GM23338 (cell line): Measurements from ENCODE around the gene ANP32D. TPM values are rescaled to one million over a fixed set of nuclear protein-coding genes. Genes with fewer than 3 reads are reported as not detected.
"Not testable (repeated sequence)": the region's sequence is repeated elsewhere in the genome, so short reads cannot be mapped to it uniquely, and the experiment has no call there.

Experiments used
- ATAC-seq: fragments of 200-7000 bp; cut with Tn5 transposase; 3 replicates; pipeline ENCODE4 v1.9.1; 2020
- DNase-seq: peaks from one replicate; pipeline ENCODE4 v3.0.0-alpha.2; 2015; ENCODE audit warnings: low spot score
- H2AFZ ChIP-seq: fragments of 200-600 bp; sonication (generic); 2 replicates; pipeline ENCODE4 v1.8.0; 2016; ENCODE audit warnings: antibody characterized with exemption, mild to moderate bottlenecking, moderate library complexity
- H3F3A ChIP-seq: fragments of 200-600 bp; sonication (generic); replicated peaks from 2 replicates; pipeline ENCODE4 v1.8.0; 2017; ENCODE audit warnings: antibody characterized with exemption, mixed run types, low read depth
- H3K27ac ChIP-seq: fragments of 200-600 bp; sonication (generic); 2 replicates; pipeline ENCODE4 v1.6.1; 2016; ENCODE audit warnings: low read depth
- H3K27me3 ChIP-seq: fragments of 200-600 bp; sonication (generic); 2 replicates; pipeline ENCODE4 v1.8.0; 2016; ENCODE audit warnings: mild to moderate bottlenecking, mixed run types, moderate library complexity; ENCODE audit not compliant: insufficient read depth
- H3K36me3 ChIP-seq: fragments of 200-600 bp; sonication (generic); 2 replicates; pipeline ENCODE4 v1.8.0; 2016; ENCODE audit warnings: mild to moderate bottlenecking; ENCODE audit not compliant: insufficient read depth
- H3K4me1 ChIP-seq: fragments of 200-600 bp; sonication (generic); 2 replicates; pipeline ENCODE4 v1.8.0; 2016; ENCODE audit warnings: mild to moderate bottlenecking, moderate library complexity; ENCODE audit not compliant: insufficient read depth
- H3K4me2 ChIP-seq: fragments of 200-600 bp; sonication (generic); 2 replicates; pipeline ENCODE4 v1.7.1; 2017; ENCODE audit warnings: mixed run types
- H3K4me3 ChIP-seq: fragments of 200-600 bp; sonication (generic); 2 replicates; pipeline ENCODE4 v1.6.1; 2016; ENCODE audit warnings: mixed run types
- H3K79me2 ChIP-seq: fragments of 200-600 bp; sonication (generic); replicated peaks from 2 replicates; pipeline ENCODE4 v1.8.0; 2017; ENCODE audit warnings: mild to moderate bottlenecking; ENCODE audit not compliant: insufficient read depth
- H3K9me2 ChIP-seq: fragments of 200-600 bp; sonication (generic); 2 replicates; pipeline ENCODE4 v1.8.0; 2017; ENCODE audit not compliant: insufficient read depth
- H4K20me1 ChIP-seq: fragments of 200-600 bp; sonication (generic); replicated peaks from 2 replicates; pipeline ENCODE4 v1.8.0; 2017; ENCODE audit warnings: mild to moderate bottlenecking; ENCODE audit not compliant: insufficient read depth
- H3K27ac Mint-ChIP-seq: 2 replicates; pipeline ENCODE4 v1.8.0; 2020; ENCODE audit warnings: inconsistent platforms, mild to moderate bottlenecking, moderate library complexity, mixed read lengths
- H3K27me3 Mint-ChIP-seq: 3 replicates; pipeline ENCODE4 v1.8.0; 2022; ENCODE audit warnings: low read depth, mild to moderate bottlenecking, moderate library complexity, mixed read lengths, inconsistent platforms; ENCODE audit not compliant: insufficient read depth, poor library complexity
- H3K36me3 Mint-ChIP-seq: 3 replicates; pipeline ENCODE4 v1.8.0; 2021; ENCODE audit warnings: low read depth, mild to moderate bottlenecking, inconsistent platforms, moderate library complexity, mixed read lengths
- H3K4me1 Mint-ChIP-seq: 3 replicates; pipeline ENCODE4 v1.8.0; 2020; ENCODE audit warnings: mild to moderate bottlenecking, inconsistent platforms, mixed read lengths
- H3K4me3 Mint-ChIP-seq: 3 replicates; pipeline ENCODE4 v1.8.0; 2021; ENCODE audit warnings: moderate library complexity, mild to moderate bottlenecking, inconsistent platforms, mixed read lengths
- H3K9me3 Mint-ChIP-seq: 3 replicates; pipeline ENCODE4 v1.8.0; 2020; ENCODE audit warnings: moderate library complexity, mild to moderate bottlenecking, inconsistent platforms, mixed read lengths
- EZH2 ChIP-seq: fragments of 200-600 bp; sonication (generic); IDR thresholded peaks from one replicate; pipeline ENCODE4 v1.8.0; 2017; ENCODE audit warnings: antibody characterized with exemption, mild to moderate bottlenecking, low read depth; ENCODE audit not compliant: unreplicated experiment
- STAT1 ChIP-seq: IDR thresholded peaks from one replicate; pipeline ENCODE4 v1.6.1; 2016; ENCODE audit warnings: antibody characterized with exemption; ENCODE audit not compliant: unreplicated experiment
- ZNF114 ChIP-seq: fragments of 250-450 bp; sonication (Bioruptor Pico); IDR thresholded peaks from 2 replicates; pipeline ENCODE4 v1.5.0; 2020; ENCODE audit warnings: mild to moderate bottlenecking, moderate library complexity
- ZNF462 ChIP-seq: fragments of 250-450 bp; sonication (Bioruptor Pico); IDR thresholded peaks from 2 replicates; pipeline ENCODE4 v1.5.0; 2020; ENCODE audit warnings: mild to moderate bottlenecking, moderate library complexity
- polyA plus RNA-seq: library from polyadenylated mRNA; unstranded; fragments of >200 nt; fragmentation: Nextera tagmentation; extraction: Ambion mirVana; gene quantifications from 2 replicates; pipeline ENCODE4 v1.2.1, GENCODE V29; 2016
- total RNA-seq: library from RNA; depleted of rRNA; stranded (reverse); fragments of >200 nt; shearing (Covaris generic); gene quantifications from 2 replicates; pipeline ENCODE4 v1.2.3, GENCODE V29; 2014
- TF ChIP-seq, protein P1 (sequence below), 2 experiments: fragments of 200-600 bp in 1 of 2; sonication (generic) in 1 of 2; conservative IDR thresholded peaks; 2 replicates each; pipeline versions ENCODE4 v1.5.1 to v1.6.1; 2016 to 2017; ENCODE audit warnings: antibody characterized with exemption in 2 of 2, low read depth in 2 of 2, mild to moderate bottlenecking in 2 of 2, moderate library complexity in 1 of 2

ANP32D gene
- total and polyA plus RNA-seq, 2 experiments from 2014 or later = not detected

DNA sequence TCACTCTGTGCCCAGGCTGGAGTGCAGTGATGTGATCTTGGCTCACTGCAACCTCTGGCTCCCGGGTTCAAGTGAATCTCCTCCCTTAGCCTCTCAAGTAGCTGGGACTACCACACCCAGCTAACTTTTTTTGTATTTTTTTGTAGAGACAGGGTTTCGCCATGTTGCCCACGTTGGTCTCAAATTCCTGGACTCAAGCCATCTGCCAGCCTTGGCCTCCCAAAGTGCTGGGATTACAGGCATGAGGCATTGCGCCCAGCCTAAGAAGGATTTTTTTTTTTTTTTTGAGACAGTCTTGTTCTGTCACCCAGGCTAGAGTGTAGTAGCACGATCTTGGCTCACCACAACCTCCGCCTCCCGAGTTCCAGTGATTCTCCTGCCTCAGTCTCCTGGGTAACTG, 17.1 kb downstream of the ANP32D start:
- not testable (repeated sequence) for H3K79me2 ChIP-seq, H3K27ac ChIP-seq, ATAC-seq, H3K4me2 ChIP-seq, H3K36me3 Mint-ChIP-seq, H3K4me3 Mint-ChIP-seq, H2AFZ ChIP-seq, H3K27me3 Mint-ChIP-seq, H3K9me2 ChIP-seq, H3K4me1 Mint-ChIP-seq, H3F3A ChIP-seq, H3K36me3 ChIP-seq, DNase-seq, H3K4me3 ChIP-seq, H3K4me1 ChIP-seq, H3K27me3 ChIP-seq, H3K27ac Mint-ChIP-seq, H3K9me3 Mint-ChIP-seq, H4K20me1 ChIP-seq

DNA sequence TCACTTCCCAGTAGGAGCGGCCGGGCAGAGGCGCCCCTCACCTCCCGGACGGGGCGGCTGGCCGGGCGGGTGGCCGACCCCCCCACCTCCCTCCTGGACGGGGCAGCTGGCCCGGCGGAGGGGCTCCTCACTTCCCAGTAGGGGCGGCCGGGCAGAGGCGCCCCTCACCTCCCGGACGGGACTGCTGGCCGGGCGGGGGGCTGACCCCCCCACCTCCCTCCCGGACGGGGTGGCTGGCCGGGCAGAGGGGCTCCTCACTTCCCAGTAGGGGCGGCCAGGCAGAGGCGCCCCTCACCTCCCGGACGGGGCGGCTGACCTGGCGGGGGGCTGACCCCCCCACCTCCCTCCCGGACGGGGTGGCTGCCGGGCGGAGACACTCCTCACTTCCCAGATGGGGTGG, 27.9 kb downstream of the ANP32D start:
- H3K4me2 ChIP-seq, H3K4me3 ChIP-seq, H3K4me1 ChIP-seq, H3K9me2 ChIP-seq, DNase-seq, ATAC-seq, H3K79me2 ChIP-seq, H3K27me3 Mint-ChIP-seq, H2AFZ ChIP-seq, H3K36me3 Mint-ChIP-seq, H4K20me1 ChIP-seq, H3K36me3 ChIP-seq, H3K4me3 Mint-ChIP-seq, H3K27ac Mint-ChIP-seq, H3F3A ChIP-seq, H3K27ac ChIP-seq, H3K4me1 Mint-ChIP-seq, H3K27me3 ChIP-seq: not testable (repeated sequence)
- H3K9me3 Mint-ChIP-seq = peaks cover 58% of the 10 kb centered on the region

GRCh38 chr12:48506836-48507235, 34.5 kb downstream of the ANP32D start:
- H3K79me2 ChIP-seq, H3K36me3 ChIP-seq, ATAC-seq, H3K4me1 Mint-ChIP-seq, H3K27me3 ChIP-seq, H2AFZ ChIP-seq, H3K4me3 ChIP-seq, H4K20me1 ChIP-seq, H3K4me2 ChIP-seq, H3K27ac ChIP-seq, H3K27ac Mint-ChIP-seq, H3K4me1 ChIP-seq, H3F3A ChIP-seq, H3K27me3 Mint-ChIP-seq, DNase-seq, H3K4me3 Mint-ChIP-seq, H3K9me2 ChIP-seq, H3K36me3 Mint-ChIP-seq: not testable (repeated sequence)
- H3K9me3 Mint-ChIP-seq = peaks cover 40% of the 10 kb centered on the region

- no peak overlapping the region for H2AFZ ChIP-seq
- Mint-ChIP-seq H3K9me3 (peaks cover 34% of the 10 kb centered on the region), H3K27me3 (no peaks in the 10 kb centered on the region), H3K27ac (no peak overlapping the region), H3K36me3 (no peaks in the 10 kb centered on the region; the same call in 2 of the 3 replicates), H3K4me3 (no peak overlapping the region), H3K4me1 (no peaks in the 10 kb centered on the region)
- no peaks in the 10 kb centered on the region for H3K36me3 ChIP-seq
- no peak overlapping the region for H3K27ac ChIP-seq
- H3K27me3 ChIP-seq = no peaks in the 10 kb centered on the region
- no peaks in the 10 kb centered on the region for H4K20me1 ChIP-seq
- ATAC-seq (no peak), DNase-seq (no peak)
- H3K4me1 ChIP-seq = no peaks in the 10 kb centered on the region
- H3K9me2 ChIP-seq = peaks cover 10% of the 10 kb centered on the region; the same call in 1 of the 2 replicates
- H3K4me2 ChIP-seq = no peak overlapping the region
- H3F3A ChIP-seq = no peaks in the 10 kb centered on the region
- no peak overlapping the region for H3K4me3 ChIP-seq
- no peaks in the 10 kb centered on the region for H3K79me2 ChIP-seq
- TF ChIP-seq ZNF114 (no peak), ZNF462 (CRISPR knock-in tag) (no peak), EZH2 (no peak), STAT1 (no peak)
- TF ChIP-seq, protein P1, sequence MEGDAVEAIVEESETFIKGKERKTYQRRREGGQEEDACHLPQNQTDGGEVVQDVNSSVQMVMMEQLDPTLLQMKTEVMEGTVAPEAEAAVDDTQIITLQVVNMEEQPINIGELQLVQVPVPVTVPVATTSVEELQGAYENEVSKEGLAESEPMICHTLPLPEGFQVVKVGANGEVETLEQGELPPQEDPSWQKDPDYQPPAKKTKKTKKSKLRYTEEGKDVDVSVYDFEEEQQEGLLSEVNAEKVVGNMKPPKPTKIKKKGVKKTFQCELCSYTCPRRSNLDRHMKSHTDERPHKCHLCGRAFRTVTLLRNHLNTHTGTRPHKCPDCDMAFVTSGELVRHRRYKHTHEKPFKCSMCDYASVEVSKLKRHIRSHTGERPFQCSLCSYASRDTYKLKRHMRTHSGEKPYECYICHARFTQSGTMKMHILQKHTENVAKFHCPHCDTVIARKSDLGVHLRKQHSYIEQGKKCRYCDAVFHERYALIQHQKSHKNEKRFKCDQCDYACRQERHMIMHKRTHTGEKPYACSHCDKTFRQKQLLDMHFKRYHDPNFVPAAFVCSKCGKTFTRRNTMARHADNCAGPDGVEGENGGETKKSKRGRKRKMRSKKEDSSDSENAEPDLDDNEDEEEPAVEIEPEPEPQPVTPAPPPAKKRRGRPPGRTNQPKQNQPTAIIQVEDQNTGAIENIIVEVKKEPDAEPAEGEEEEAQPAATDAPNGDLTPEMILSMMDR (conservative IDR thresholded peaks at IDR 0.05; ENCODE audit: low read depth in 2 of 2) = no peak
These were observed 36.6 kb downstream of the ANP32D start for GRCh38 chr12:48508987-48509386.
